Stimulated activated CD4-positive, alpha-beta T cell treated with anti-CD3 and anti-CD28 coated beads, Interleukin-1b, Interleukin-23, amount 100 ng/mL, for 24 hours (primary cell): ENCODE data around the gene CKMT1A.
"Not testable (repeated sequence)": the region's sequence is repeated elsewhere in the genome, so short reads cannot be mapped to it uniquely, and the experiment has no call there.

ENCODE experiments used
- DNase-seq, 4 experiments: peaks; one replicate each; pipeline ENCODE4 v3.0.0-alpha.2; 2020; ENCODE audit warnings: low read depth in 4 of 4, low spot score in 1 of 4

The CKMT1A gene

GRCh38 chr15:43693148-43694022, at the start of gene CKMT1A:
Gene CKMT1A, plus strand, starts transcription at chr15:43693859. Its CDS starts 192 bp downstream, at chr15:43694051.
- not testable (repeated sequence) for DNase-seq

- DNase-seq = no peak
Observed at GRCh38 chr15:43648649-43649429, 44.8 kb upstream of the CKMT1A start, which contains the start of gene CATSPER2. Gene CATSPER2, minus strand, starts transcription at chr15:43648844. Its CDS starts 783 bp downstream, at chr15:43648061.

DNA sequence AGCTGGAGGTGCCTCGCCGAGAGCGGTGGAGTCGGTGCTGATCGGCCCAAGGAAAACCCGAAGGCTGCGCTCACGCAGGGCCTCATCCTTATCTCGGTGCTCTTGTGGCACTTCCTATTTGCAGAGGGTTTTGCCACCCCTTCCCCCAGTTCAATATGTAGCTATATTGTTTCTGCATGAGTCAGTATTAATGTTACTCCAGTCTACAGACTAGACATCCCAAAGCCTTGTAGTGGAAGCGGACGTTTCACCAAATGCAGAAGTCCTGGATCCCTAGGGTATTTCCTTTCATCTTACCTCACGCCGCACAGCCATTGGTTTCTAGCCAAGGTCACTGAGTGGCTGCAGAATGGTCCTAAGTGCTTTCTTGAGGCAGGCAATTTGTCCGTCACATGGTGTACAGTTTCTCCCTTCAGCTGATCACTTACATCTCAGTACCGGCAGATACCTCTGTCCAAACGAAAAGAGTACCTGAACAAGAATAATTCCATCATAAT, 44.2 kb upstream of the CKMT1A start:
- DNase-seq = not testable (repeated sequence)

DNA sequence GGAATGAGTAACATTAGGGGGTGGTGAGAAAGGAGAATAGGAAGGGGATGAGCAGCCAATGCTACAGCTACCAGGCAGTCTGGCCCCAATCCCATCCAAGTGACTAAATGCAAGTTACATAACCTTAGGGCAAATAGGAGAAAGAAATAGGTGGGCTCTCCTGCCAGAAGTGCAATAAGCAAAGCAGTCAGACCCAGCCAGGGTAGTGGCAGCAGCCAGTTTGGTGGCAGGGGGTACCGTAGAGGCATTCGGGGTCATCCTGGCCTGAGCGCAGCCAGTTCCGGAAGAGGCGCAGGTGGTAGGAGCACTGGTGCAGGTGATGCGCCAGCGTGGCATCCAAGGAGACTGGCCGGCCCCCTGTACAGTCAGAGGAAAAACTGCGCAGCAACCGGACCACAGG, 33.9 kb upstream of the CKMT1A start:
- not testable (repeated sequence) for DNase-seq

DNA sequence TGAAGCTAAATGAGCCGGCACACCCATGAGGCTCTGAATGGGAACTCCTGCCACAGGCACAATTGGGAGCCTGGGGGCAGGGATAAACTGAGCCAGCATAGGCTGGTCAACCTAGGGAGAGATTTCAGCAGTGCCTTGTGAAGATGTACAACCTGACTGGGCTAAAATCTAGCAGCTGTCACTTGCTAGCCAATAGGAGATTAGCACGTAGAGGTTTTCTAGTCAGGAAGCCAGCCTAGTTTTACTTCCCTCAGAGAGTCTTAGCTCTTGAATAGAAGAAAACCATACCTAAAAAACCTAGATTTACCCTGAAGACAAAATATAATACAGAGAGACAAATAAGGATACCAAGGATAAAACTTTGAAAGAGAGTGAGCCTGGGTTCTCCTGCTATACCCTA, 31.4 kb upstream of the CKMT1A start:
- not testable (repeated sequence) for DNase-seq

DNA sequence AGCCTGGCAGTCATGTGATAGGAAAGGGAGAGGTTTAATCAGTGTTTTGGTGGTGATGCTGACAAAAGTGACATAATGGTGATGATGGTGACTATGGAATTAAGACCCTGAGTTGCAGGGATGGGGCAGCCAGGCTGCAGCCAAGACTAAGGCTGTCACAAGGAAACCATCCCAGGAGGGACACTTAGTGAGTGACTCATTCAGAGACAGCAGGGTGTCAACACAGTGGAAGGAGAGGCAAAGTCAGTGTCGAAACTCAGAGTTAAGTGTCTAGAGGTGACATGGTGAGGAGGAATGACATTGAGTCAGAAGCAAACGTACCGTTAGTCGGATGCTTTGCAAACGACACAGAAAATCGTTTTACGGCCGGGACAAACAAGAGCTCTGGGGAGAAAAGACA, 30.3 kb upstream of the CKMT1A start:
- not testable (repeated sequence) for DNase-seq

DNA sequence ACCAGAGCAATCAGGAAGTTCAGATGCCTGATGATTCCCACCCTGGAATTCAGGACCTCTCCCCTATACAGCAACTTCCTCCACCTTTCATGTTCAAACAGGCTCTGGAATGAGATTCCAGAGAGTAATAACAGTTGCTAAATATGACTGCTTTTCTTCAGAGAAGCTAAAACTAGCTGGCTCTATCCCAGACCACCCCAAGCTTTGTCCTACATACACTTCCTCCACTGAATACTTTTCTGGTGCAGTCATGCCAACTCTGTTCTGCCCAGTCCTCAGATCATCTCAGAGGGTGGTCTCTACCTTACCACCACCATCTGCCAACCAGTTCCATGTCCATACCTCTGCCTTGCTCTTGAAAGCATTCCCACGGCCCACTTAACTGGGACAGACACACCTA, 27.5 kb upstream of the CKMT1A start:
- not testable (repeated sequence) for DNase-seq

DNA sequence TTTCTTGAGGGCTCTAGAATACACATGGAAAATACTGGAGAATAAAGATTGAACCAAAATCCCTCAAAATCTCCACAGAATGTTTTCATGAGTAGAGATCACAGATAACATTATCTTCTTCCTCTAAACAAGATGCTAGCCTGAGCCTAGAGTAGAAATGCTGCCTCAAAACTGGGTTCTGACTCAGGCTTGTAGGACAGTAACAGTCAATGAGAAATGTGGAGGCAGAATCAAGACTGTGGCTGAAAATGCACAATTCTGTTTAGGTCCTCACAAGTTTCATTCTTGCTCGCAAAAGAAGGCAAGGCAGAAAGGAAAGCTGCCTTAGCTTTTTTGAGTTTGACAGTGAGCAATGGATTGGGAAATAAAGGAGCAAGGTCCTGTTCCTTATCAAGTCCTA, 19.5 kb upstream of the CKMT1A start:
- not testable (repeated sequence) for DNase-seq

- DNase-seq = not testable (repeated sequence)
Observed at GRCh38 chr15:43689604-43690301, 3.9 kb upstream of the CKMT1A start.

DNA sequence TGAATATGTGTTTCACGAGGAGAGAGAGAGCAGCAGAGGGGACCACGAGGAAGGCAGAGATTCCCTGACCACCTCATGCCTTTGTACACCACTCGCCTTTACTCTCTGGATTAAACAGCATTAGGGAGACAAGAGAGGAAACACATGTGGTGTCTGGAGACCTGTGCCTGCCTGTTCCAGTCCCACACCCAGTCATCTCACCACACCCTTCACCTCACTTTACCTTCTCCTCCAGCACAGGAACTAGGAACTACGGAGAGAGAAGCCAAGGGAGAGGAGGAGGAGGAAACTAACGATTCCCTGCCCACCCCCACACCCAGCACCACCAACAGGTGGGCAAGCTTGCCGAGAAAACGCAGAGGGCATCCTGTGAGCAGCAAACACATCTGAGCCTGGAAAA, 980 bp upstream of the CKMT1A start:
- DNase-seq = not testable (repeated sequence)

GRCh38 chr15:43702174-43702573, 8.5 kb downstream of the CKMT1A start:
- DNase-seq = no peak

GRCh38 chr15:43702701-43703424, 9.2 kb downstream of the CKMT1A start:
- DNase-seq = no peak

- DNase-seq = not testable (repeated sequence)
Observed at GRCh38 chr15:43710431-43711131, 16.9 kb downstream of the CKMT1A start.

DNA sequence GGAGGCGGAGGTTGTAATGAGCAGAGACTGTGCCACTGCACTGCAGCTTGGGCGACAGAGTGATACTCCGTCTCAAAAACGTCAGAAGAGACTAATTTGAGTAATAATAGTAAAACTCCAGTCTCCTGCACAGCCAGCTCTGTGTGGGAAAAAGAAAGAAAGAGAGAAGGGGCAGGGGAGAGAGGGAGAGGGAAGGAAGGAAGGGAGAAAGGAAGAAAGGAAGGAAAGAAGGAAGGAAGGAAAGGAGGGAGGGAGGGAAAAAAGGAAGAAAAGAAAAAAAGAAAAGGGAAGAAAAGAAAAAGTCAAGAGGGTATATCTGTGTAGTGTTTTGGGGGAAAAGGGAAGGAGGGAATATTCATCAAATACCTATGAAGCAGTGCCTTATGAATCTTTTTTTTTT, 29.5 kb downstream of the CKMT1A start:
- no peak for DNase-seq

GRCh38 chr15:43726306-43726705, 32.6 kb downstream of the CKMT1A start:
- DNase-seq = not testable (repeated sequence)

DNA sequence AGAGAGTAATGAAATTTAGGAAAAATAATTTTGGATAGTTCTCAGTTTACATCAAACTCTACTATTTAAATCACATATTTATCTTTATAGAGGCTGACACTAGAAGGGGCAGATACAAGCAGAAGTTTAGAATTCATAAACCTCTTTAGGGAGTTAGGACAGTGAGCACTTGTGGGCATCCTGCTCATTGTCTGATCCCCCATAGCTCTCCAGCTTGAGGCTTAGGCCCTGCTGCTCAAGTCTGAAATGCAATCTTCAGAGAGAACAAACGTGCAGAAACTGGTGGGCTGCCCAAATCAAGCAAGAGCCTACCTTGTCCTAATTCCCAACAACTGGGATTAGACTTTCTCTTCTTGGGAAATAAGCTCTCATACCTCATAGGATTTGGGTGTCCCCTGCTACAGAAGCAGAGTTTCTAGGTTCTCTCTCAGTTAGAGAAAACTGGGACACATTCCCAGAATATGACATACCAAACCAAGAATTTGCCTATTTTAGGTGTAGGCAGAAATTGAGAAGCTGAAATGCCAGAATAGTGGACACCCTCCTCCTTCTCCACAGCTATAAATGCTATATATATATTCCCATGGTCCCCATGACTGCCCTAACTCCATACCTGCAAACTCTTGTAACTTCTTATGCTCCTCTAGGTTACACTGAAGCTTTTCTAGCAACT, 34.5 kb downstream of the CKMT1A start:
- DNase-seq = not testable (repeated sequence)

GRCh38 chr15:43735416-43735815, 41.8 kb downstream of the CKMT1A start:
- DNase-seq = no peak

DNA sequence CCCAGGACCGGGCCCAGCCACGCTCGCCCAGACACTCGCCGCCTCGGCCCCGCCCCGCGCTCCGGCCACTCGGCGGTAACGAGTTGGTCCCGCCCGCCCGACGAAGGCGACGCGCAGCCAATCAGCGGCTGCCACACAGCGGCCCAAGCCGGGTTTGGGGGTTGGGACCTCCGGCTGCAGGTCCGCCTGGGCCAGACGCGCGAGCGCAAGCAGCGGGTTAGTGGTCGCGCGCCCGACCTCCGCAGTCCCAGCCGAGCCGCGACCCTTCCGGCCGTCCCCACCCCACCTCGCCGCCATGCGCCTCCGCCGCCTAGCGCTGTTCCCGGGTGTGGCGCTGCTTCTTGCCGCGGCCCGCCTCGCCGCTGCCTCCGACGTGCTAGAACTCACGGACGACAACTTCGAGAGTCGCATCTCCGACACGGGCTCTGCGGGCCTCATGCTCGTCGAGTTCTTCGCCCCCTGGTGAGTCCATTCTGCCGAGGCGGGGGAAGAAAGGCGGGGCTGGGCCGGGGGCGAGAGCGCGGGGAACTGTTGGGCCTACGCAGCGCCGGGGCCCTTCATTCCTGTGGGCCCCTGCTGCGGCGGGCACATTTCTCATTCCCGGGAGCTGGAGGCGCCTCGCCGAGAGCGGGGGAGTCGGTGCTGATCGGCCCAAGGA, 52.7 kb downstream of the CKMT1A start, which contains the start of gene PDIA3:
Gene PDIA3 (plus strand): TSS at position 194 of the 658 bp plus-strand sequence. CDS start 102 bp downstream, at position 296.
- peak; percentile 65 to 87 (median 76) for DNase-seq
